SK-N-SH (cell line): ENCODE results near the gene CDR2.

Source experiments
- JUND ChIP-seq: IDR thresholded peaks from 2 replicates; pipeline ENCODE4 v1.4.0; 2012
- RAD21 ChIP-seq: IDR thresholded peaks from 2 replicates; pipeline ENCODE4 v1.6.1; 2012; ENCODE audit warnings: mild to moderate bottlenecking, low read length
- TF ChIP-seq, protein P1 (sequence below): IDR thresholded peaks from 2 replicates; pipeline ENCODE4; 2012
- TF ChIP-seq, protein P2 (sequence below): fragments of 200-600 bp; sonication (generic); IDR thresholded peaks from 2 replicates; pipeline ENCODE4 v1.6.1; 2017; ENCODE audit warnings: antibody characterized with exemption, mild to moderate bottlenecking, moderate library complexity

DNA sequence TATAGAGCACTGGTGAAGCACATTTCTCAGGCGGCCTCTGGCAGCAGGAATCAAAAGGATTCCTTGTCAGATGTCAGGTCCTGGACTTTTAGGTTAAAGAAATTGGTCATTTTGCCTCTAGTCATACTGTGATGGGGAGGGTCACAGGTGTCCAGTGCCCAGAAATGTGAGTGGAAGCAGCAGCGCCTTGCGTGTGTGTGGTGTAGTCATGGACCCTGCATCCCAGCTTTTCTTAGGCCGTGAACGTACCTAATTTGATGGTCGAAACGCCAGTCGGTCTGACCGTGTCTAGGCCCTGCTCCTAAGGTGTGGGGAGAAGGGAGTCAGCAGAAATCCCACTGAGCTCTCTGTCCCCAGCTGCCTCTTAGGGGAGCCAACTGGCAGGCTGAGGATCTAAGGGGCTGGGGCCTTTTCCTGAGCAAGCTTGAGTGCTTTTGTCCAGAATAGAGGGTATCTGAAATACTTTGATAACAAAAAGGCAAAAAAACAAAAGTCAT, 45.2 kb downstream of the CDR2 start:
- TF ChIP-seq, protein P1, sequence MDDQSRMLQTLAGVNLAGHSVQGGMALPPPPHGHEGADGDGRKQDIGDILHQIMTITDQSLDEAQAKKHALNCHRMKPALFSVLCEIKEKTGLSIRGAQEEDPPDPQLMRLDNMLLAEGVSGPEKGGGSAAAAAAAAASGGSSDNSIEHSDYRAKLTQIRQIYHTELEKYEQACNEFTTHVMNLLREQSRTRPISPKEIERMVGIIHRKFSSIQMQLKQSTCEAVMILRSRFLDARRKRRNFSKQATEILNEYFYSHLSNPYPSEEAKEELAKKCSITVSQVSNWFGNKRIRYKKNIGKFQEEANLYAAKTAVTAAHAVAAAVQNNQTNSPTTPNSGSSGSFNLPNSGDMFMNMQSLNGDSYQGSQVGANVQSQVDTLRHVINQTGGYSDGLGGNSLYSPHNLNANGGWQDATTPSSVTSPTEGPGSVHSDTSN, result no peak
- TF ChIP-seq, protein P2, sequence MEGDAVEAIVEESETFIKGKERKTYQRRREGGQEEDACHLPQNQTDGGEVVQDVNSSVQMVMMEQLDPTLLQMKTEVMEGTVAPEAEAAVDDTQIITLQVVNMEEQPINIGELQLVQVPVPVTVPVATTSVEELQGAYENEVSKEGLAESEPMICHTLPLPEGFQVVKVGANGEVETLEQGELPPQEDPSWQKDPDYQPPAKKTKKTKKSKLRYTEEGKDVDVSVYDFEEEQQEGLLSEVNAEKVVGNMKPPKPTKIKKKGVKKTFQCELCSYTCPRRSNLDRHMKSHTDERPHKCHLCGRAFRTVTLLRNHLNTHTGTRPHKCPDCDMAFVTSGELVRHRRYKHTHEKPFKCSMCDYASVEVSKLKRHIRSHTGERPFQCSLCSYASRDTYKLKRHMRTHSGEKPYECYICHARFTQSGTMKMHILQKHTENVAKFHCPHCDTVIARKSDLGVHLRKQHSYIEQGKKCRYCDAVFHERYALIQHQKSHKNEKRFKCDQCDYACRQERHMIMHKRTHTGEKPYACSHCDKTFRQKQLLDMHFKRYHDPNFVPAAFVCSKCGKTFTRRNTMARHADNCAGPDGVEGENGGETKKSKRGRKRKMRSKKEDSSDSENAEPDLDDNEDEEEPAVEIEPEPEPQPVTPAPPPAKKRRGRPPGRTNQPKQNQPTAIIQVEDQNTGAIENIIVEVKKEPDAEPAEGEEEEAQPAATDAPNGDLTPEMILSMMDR, result no peak
- no peak for TF ChIP-seq JUND
- no peak for TF ChIP-seq RAD21
